Stimulated activated CD8-positive, alpha-beta memory T cell treated with anti-CD3 and anti-CD28 coated beads, Interleukin-12 subunit alpha, Interleukin-12 subunit beta, amount 100 ng/mL, for 24 hours (primary cell): Measurements from ENCODE around the gene RPL36A.

Source experiments
- DNase-seq: peaks from one replicate; pipeline ENCODE4 v3.0.0-alpha.2; 2020; ENCODE audit errors: extremely low read depth

Gene RPL36A

DNA sequence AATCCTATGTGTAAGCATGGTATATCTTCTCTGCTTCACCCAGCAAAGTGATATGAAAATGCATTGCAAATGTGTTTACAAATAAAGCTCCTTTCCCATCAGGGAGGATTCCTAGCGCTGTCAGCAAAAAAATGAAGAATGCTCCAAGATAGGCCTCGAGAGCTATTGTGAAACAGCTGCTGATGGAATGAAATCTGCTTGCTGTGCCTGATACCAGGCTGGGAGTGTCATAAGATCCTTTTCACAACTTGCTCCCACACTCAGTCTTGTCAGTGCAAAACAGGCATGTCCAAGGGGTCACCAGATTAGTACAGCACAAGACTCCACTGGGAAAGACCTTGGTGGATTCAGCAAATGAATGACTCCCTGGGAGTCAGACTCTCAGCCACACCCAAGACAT, 51.3 kb downstream of the RPL36A start:
- DNase-seq: no peak
